GM19240 (cell line): ENCODE data around the gene ABHD5.

Experiments
- DNase-seq: peaks from one replicate; pipeline ENCODE4 v3.0.0; 2011; ENCODE audit warnings: low spot score; ENCODE audit not compliant: insufficient read length

Gene ABHD5

GRCh38 chr3:43718296-43718695 lies 27.6 kb downstream of the ABHD5 start:
- no peak for DNase-seq

GRCh38 chr3:43723121-43723734 lies 32.5 kb downstream of the ABHD5 start:
- no peak for DNase-seq

- DNase-seq: no peak
Observed at GRCh38 chr3:43726521-43726920, 35.8 kb downstream of the ABHD5 start.

GRCh38 chr3:43727930-43728329 lies 37.2 kb downstream of the ABHD5 start:
- DNase-seq: no peak

GRCh38 chr3:43728476-43728875 lies 37.7 kb downstream of the ABHD5 start:
- DNase-seq: no peak

- no peak for DNase-seq
Observed at GRCh38 chr3:43728947-43729346, 38.2 kb downstream of the ABHD5 start.

GRCh38 chr3:43729707-43730414 lies 39.1 kb downstream of the ABHD5 start:
- DNase-seq: no peak

GRCh38 chr3:43732747-43733425 lies 42.1 kb downstream of the ABHD5 start:
- no peak for DNase-seq

GRCh38 chr3:43733459-43734384 lies 43.0 kb downstream of the ABHD5 start:
- no peak for DNase-seq

- no peak for DNase-seq
Observed at GRCh38 chr3:43734685-43735084, 43.9 kb downstream of the ABHD5 start.

- DNase-seq: no peak
Observed at GRCh38 chr3:43735618-43736017, 44.9 kb downstream of the ABHD5 start.

- no peak for DNase-seq
Observed at GRCh38 chr3:43736558-43737440, 46.1 kb downstream of the ABHD5 start.

- no peak for DNase-seq
Observed at GRCh38 chr3:43738305-43738704, 47.6 kb downstream of the ABHD5 start.

- DNase-seq: no peak
Observed at GRCh38 chr3:43742920-43743319, 52.2 kb downstream of the ABHD5 start.

GRCh38 chr3:43747641-43748040 lies 56.9 kb downstream of the ABHD5 start:
- DNase-seq: no peak

GRCh38 chr3:43748179-43748578 lies 57.4 kb downstream of the ABHD5 start:
- no peak for DNase-seq

- no peak for DNase-seq
Observed at GRCh38 chr3:43748645-43749044, 57.9 kb downstream of the ABHD5 start.

- DNase-seq: no peak
Observed at GRCh38 chr3:43752905-43753304, 62.2 kb downstream of the ABHD5 start.

GRCh38 chr3:43753741-43754715 lies 63.3 kb downstream of the ABHD5 start:
- no peak for DNase-seq
